Measurements from ENCODE around the gene DERL3.

DNA sequence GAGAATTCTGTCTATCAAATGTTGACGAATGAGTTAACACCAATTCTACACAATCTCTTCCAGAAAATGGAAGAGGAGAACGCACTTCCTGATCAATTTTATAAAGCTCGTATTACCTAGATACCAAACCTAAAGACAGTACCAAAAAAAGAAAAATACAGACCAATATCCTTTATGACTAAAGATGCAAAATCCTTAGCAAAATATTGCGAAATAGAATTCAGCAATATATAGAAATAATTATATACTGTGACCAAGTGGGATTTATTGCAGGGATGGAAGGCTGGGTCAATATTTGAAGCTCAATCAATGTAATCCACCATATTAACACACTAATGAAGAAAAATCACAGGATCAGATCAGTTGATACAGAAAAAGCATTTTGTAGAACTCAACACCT is 26.4 kb downstream of the DERL3 start:
- no peak for TF ChIP-seq ZNF671 (CRISPR knock-in tag; IDR thresholded peaks at IDR 0.05)
- TF ChIP-seq MAX (CRISPR knock-in tag; IDR thresholded peaks at IDR 0.05) = no peak

Data from WTC11 (cell line).